ENCODE measurements around the gene SHCBP1.

Gene SHCBP1, protein sequence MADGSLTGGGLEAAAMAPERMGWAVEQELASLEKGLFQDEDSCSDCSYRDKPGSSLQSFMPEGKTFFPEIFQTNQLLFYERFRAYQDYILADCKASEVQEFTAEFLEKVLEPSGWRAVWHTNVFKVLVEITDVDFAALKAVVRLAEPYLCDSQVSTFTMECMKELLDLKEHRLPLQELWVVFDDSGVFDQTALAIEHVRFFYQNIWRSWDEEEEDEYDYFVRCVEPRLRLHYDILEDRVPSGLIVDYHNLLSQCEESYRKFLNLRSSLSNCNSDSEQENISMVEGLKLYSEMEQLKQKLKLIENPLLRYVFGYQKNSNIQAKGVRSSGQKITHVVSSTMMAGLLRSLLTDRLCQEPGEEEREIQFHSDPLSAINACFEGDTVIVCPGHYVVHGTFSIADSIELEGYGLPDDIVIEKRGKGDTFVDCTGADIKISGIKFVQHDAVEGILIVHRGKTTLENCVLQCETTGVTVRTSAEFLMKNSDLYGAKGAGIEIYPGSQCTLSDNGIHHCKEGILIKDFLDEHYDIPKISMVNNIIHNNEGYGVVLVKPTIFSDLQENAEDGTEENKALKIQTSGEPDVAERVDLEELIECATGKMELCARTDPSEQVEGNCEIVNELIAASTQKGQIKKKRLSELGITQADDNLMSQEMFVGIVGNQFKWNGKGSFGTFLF

DNA sequence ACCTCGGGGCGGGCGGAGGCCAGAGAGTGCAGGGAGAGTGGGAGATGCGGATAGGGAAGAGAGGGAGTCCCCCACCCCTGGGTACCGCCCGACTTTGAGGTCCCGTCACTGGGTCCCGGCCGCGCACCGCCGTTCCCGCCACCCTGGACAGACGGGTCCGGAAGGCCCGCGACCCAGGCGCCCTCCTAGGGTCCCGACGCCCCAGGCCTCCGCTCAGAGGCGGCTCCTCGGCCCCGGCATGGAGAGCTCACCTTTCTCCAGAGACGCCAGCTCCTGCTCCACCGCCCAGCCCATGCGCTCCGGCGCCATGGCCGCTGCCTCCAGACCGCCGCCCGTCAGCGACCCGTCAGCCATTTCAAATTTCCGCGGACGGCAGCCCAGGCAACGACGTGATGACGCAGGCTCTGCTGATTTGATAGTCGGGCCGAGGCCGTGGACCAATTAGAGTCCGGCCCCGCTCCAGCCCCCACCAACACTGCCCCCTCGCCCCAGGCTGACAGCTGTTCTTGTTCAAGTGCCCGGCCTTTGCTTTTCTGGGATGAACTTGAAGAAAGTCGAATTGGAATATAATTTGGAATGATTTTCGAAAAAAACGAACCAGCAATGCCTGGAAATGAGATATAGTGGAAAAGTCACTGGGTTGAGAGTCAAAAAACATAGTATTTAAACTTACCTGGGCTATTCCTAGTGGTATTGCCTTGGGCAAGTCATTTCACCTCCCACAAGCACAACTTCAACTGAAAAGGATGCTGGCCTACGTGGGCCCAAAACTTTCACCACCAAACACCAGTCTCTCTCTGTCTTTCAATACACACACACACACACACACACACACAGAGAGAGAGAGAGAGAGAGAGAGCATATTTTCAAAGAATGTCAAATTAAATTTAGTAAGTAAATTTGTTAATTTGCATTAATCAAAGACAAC lies at the start of gene SHCBP1:
SHCBP1 (minus strand) TSS at position 374 of the 928 bp plus-strand sequence; CDS start at position 354, 20 bp downstream.
- TF ChIP-seq, protein P1, sequence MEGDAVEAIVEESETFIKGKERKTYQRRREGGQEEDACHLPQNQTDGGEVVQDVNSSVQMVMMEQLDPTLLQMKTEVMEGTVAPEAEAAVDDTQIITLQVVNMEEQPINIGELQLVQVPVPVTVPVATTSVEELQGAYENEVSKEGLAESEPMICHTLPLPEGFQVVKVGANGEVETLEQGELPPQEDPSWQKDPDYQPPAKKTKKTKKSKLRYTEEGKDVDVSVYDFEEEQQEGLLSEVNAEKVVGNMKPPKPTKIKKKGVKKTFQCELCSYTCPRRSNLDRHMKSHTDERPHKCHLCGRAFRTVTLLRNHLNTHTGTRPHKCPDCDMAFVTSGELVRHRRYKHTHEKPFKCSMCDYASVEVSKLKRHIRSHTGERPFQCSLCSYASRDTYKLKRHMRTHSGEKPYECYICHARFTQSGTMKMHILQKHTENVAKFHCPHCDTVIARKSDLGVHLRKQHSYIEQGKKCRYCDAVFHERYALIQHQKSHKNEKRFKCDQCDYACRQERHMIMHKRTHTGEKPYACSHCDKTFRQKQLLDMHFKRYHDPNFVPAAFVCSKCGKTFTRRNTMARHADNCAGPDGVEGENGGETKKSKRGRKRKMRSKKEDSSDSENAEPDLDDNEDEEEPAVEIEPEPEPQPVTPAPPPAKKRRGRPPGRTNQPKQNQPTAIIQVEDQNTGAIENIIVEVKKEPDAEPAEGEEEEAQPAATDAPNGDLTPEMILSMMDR (IDR thresholded peaks at IDR 0.05; ENCODE audit: insufficient read depth, missing control alignments) = no peak
- FAIRE-seq = no peak

DNA sequence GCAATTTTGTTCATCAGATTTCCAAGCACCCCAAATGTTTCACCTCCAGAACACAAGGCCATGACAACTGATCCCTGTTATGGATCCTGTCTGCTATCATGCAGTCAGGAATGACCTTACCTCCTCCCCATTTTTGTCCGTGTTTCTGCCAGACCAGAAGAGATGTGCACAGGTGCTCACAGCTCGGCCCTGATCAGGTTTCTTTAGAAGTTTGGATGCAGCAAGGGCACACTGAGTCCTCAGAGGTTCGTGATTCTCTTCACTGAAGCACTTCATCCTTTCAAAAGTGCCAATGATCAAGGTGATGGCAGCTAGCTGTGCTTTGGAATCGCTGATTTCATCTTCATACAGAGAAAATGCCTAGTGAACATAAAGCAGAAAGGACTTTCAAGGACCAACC lies 40.9 kb upstream of the SHCBP1 start:
- TF ChIP-seq, protein P1 (IDR thresholded peaks at IDR 0.05; ENCODE audit: insufficient read depth, missing control alignments) = no peak
- DNase-seq (ENCODE audit: insufficient read length, low spot score) (no peak), FAIRE-seq (no peak)

More for the DNA sequence above, at the start of gene SHCBP1:
- DNase-seq (ENCODE audit: insufficient read length, low spot score) = peak; percentile 53

DNA sequence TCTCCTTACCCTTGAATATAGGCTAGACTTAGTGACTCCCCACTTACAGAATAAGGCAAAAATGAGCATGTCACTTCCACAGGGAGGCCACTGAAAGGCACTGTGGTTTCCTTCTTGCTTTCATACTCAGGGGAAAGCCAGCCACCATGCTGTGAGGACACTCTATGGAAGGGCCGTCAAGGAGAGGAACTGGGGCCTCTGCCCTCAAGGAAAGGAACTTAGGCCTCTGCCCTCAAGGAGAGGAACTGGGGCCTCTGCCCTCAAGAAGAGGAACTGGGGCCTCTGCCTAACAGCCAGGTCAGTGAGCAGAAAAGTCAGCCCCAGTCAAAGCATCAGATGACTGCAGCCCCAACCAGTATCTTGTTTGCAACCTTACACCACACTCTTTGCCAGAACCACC lies 37.7 kb upstream of the SHCBP1 start:
- FAIRE-seq (no peak), DNase-seq (ENCODE audit: insufficient read length, low spot score) (no peak)
- TF ChIP-seq, protein P1 (IDR thresholded peaks at IDR 0.05; ENCODE audit: insufficient read depth, missing control alignments) = no peak

DNA sequence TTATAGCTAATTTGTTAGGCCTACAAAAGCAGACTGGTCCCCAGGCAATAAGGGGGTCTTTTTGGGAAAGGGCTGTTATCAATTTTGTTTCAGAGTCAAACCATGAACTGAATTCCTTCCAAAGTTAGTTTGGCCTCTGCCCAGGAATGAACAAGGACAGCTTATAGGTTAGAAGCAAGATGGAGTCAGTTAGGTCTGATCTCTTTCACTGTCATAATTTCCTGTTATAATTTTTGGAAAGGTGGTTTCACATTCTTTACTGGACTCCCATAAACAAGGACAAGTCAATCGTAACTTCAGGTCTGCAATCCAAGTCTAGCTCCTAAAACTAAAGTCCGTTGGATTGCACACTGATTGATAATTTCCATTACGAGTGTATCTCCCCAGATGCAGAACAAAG lies 30.1 kb upstream of the SHCBP1 start:
- DNase-seq (ENCODE audit: insufficient read length, low spot score) (no peak), FAIRE-seq (no peak)
- TF ChIP-seq, protein P1 (IDR thresholded peaks at IDR 0.05; ENCODE audit: insufficient read depth, missing control alignments) = no peak

DNA sequence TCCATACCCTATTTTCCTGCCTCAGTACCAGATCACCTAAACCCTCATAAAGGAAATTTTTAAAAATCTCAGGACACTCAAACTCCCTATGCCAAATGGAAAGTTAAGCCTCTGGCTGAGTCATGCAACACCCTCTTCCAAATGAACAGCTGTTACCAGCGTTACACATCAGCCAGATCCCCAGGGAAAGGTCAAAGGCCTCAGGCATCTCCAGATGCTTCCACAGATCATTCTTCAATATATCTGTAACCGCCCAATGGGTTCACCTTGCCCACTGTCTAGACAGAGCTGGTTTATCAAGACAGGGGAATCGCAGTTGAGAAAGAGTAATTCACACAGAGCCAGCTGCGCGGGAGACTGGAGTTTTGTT lies 29.1 kb upstream of the SHCBP1 start:
- no peak for FAIRE-seq
- TF ChIP-seq, protein P1 (IDR thresholded peaks at IDR 0.05; ENCODE audit: insufficient read depth, missing control alignments) = no peak
- no peak for DNase-seq (ENCODE audit: insufficient read length, low spot score)

DNA sequence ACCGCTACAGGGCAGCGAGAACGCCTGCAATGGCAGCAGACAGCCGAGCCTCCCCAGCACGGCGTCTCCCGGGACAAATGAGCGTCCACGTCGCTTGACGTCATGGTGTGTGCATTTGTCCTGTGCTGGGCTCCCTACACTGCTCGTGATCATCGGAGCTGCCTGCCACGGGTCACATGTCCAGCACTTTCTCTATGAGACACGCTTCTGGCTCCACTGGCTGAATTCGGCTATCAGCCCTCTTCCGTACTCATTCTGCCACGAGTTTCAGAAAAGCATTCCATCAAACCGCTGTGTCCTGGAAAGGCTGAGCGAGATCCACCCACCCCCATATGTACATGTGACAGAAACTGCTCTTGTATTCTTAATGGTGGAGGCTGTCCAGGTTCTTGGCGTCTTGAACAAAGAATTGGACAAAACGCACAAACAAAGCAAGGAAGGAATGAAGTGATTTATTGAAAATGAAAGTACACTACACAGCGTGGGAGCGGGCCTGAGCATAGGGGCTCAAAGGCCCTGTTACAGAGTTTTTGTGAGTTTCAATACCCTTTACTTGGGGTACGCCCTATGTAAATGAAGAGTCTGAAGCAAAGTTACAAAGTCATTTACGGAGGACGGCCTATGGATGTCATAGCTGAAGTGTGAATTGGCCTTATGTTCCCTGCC lies 28.5 kb upstream of the SHCBP1 start:
- TF ChIP-seq, protein P1 (IDR thresholded peaks at IDR 0.05; ENCODE audit: insufficient read depth, missing control alignments) = no peak
- FAIRE-seq = no peak
- DNase-seq (ENCODE audit: insufficient read length, low spot score) = no peak

Data from D721Med (cell line).